HG02973 (cell line): Measurements from ENCODE around the gene ARID1B.
"Not testable (repeated sequence)": the region's sequence is repeated elsewhere in the genome, so short reads cannot be mapped to it uniquely, and the experiment has no call there.

Experiments
- ATAC-seq: cut with Tn5 transposase; IDR thresholded peaks from one replicate; pipeline ENCODE4 v1.9.1; 2021; ENCODE audit warnings: moderate library complexity; ENCODE audit not compliant: unreplicated experiment

Gene ARID1B

GRCh38 chr6:157144859-157145568 is 367.8 kb downstream of the ARID1B start:
- ATAC-seq: no peak

GRCh38 chr6:157145656-157146285 is 368.6 kb downstream of the ARID1B start:
- ATAC-seq: no peak

- not testable (repeated sequence) for ATAC-seq
These were observed 370.2 kb downstream of the ARID1B start for GRCh38 chr6:157147054-157148026.

GRCh38 chr6:157148391-157149323 is 371.5 kb downstream of the ARID1B start:
- ATAC-seq: no peak

- ATAC-seq: no peak
These were observed 372.9 kb downstream of the ARID1B start for GRCh38 chr6:157150076-157150475.

GRCh38 chr6:157151029-157151428 is 373.9 kb downstream of the ARID1B start:
- ATAC-seq: no peak

- ATAC-seq: no peak
These were observed 374.8 kb downstream of the ARID1B start for GRCh38 chr6:157151989-157152388.

GRCh38 chr6:157152556-157152955 is 375.4 kb downstream of the ARID1B start:
- ATAC-seq: no peak

GRCh38 chr6:157155804-157156203 is 378.6 kb downstream of the ARID1B start:
- no peak for ATAC-seq

GRCh38 chr6:157157258-157157657 is 380.1 kb downstream of the ARID1B start:
- no peak for ATAC-seq

- no peak for ATAC-seq
These were observed 381.3 kb downstream of the ARID1B start for GRCh38 chr6:157158456-157158855.

GRCh38 chr6:157158897-157159296 is 381.7 kb downstream of the ARID1B start:
- ATAC-seq: no peak

GRCh38 chr6:157159348-157159747 is 382.2 kb downstream of the ARID1B start:
- no peak for ATAC-seq

GRCh38 chr6:157161912-157162311 is 384.7 kb downstream of the ARID1B start:
- ATAC-seq: no peak

- no peak for ATAC-seq
These were observed 385.7 kb downstream of the ARID1B start for GRCh38 chr6:157162766-157163433.

- no peak for ATAC-seq
These were observed 386.4 kb downstream of the ARID1B start for GRCh38 chr6:157163434-157164159.

- no peak for ATAC-seq
These were observed 387.8 kb downstream of the ARID1B start for GRCh38 chr6:157164972-157165371.

- ATAC-seq: no peak
These were observed 389.6 kb downstream of the ARID1B start for GRCh38 chr6:157166784-157167183.

GRCh38 chr6:157167837-157168236 is 390.7 kb downstream of the ARID1B start:
- ATAC-seq: no peak
